H9 (cell line): ENCODE data around the gene SMPD2. TPM values are rescaled to one million over a fixed set of nuclear protein-coding genes. Genes with fewer than 3 reads are reported as not detected.

Source experiments
- DNase-seq: peaks from one replicate; pipeline ENCODE4 v3.0.0-alpha.2; 2017
- H2AFZ ChIP-seq: one replicate; pipeline ENCODE4 v1.6.1; 2013; ENCODE audit warnings: mild to moderate bottlenecking, low read length, control low read depth, moderate library complexity
- H2AK5ac ChIP-seq: 2 replicates; pipeline ENCODE4 v1.6.1; 2013; ENCODE audit warnings: low read length, control low read depth, mixed read lengths; ENCODE audit not compliant: insufficient read length
- H2BK120ac ChIP-seq: one replicate; pipeline ENCODE4 v1.6.1; 2013; ENCODE audit warnings: low read depth, mild to moderate bottlenecking, low read length, control low read depth, inconsistent platforms; ENCODE audit not compliant: poor library complexity, severe bottlenecking
- H2BK12ac ChIP-seq: 2 replicates; pipeline ENCODE4 v1.6.1; 2013; ENCODE audit warnings: low read length, control low read depth, mixed read lengths, low read depth; ENCODE audit not compliant: insufficient read length
- H2BK15ac ChIP-seq: 2 replicates; pipeline ENCODE4 v1.6.1; 2013; ENCODE audit warnings: low read depth, low read length, control low read depth
- H2BK20ac ChIP-seq: one replicate; pipeline ENCODE4 v1.6.1; 2013; ENCODE audit warnings: low read depth, mild to moderate bottlenecking, low read length, control low read depth, inconsistent platforms; ENCODE audit not compliant: poor library complexity, severe bottlenecking
- H2BK5ac ChIP-seq: 2 replicates; pipeline ENCODE4 v1.6.1; 2013; ENCODE audit warnings: low read length, control low read depth, mixed read lengths; ENCODE audit not compliant: insufficient read length
- H3K14ac ChIP-seq: 2 replicates; pipeline ENCODE4 v1.6.1; 2013; ENCODE audit warnings: low read length, control low read depth; ENCODE audit not compliant: insufficient read depth
- H3K18ac ChIP-seq: 2 replicates; pipeline ENCODE4 v1.6.1; 2013; ENCODE audit warnings: low read depth, mild to moderate bottlenecking, mixed read lengths, low read length, control low read depth; ENCODE audit not compliant: insufficient read length
- H3K23ac ChIP-seq: 2 replicates; pipeline ENCODE4 v1.6.1; 2013; ENCODE audit warnings: low read length, control low read depth, mixed read lengths, low read depth; ENCODE audit not compliant: insufficient read length
- H3K23me2 ChIP-seq: 2 replicates; pipeline ENCODE4 v1.6.1; 2013; ENCODE audit warnings: low read depth, mild to moderate bottlenecking, mixed read lengths, low read length, control low read depth; ENCODE audit not compliant: insufficient read length, poor library complexity, severe bottlenecking
- H3K27ac ChIP-seq: 2 replicates; pipeline ENCODE4 v1.5.1; 2013; ENCODE audit warnings: low read length, control low read depth, mixed read lengths, low read depth; ENCODE audit not compliant: insufficient read length
- H3K27me3 ChIP-seq: 2 replicates; pipeline ENCODE4 v1.6.1; 2013; ENCODE audit warnings: low read length, control low read depth, inconsistent platforms; ENCODE audit not compliant: insufficient read depth
- H3K4ac ChIP-seq: 2 replicates; pipeline ENCODE4 v1.6.1; 2013; ENCODE audit warnings: low read depth, mild to moderate bottlenecking, control low read depth, inconsistent platforms, low read length, moderate library complexity
- H3K4me1 ChIP-seq: 2 replicates; pipeline ENCODE4 v1.6.1; 2013; ENCODE audit warnings: low read length, control low read depth, inconsistent platforms; ENCODE audit not compliant: insufficient read depth
- H3K4me2 ChIP-seq: 2 replicates; pipeline ENCODE4 v1.6.1; 2013; ENCODE audit warnings: low read length, control low read depth, mixed read lengths; ENCODE audit not compliant: insufficient read length, insufficient read depth
- H3K56ac ChIP-seq: 2 replicates; pipeline ENCODE4 v1.6.1; 2013; ENCODE audit warnings: low read depth, mild to moderate bottlenecking, mixed read lengths, low read length, control low read depth; ENCODE audit not compliant: insufficient read length
- H3K79me1 ChIP-seq: 2 replicates; pipeline ENCODE4 v1.6.1; 2013; ENCODE audit warnings: low read depth, mild to moderate bottlenecking, moderate library complexity, low read length, control low read depth, inconsistent platforms; ENCODE audit not compliant: insufficient read depth, poor library complexity, severe bottlenecking
- H3K79me2 ChIP-seq: 2 replicates; pipeline ENCODE4 v1.6.1; 2013; ENCODE audit warnings: low read length, control low read depth, inconsistent platforms; ENCODE audit not compliant: insufficient read depth
- H3K9ac ChIP-seq: 2 replicates; pipeline ENCODE4 v1.6.1; 2013; ENCODE audit warnings: low read length, control low read depth, mixed read lengths; ENCODE audit not compliant: insufficient read length; ENCODE audit errors: extremely low read depth
- H3K9me3 ChIP-seq: one replicate; pipeline ENCODE4 v1.6.1; 2013; ENCODE audit warnings: low read depth, low read length, inconsistent platforms; ENCODE audit not compliant: control insufficient read depth
- H3T11ph ChIP-seq: one replicate; pipeline ENCODE4 v1.6.1; 2013; ENCODE audit warnings: mild to moderate bottlenecking, low read length, control low read depth, inconsistent platforms
- H4K20me1 ChIP-seq: one replicate; pipeline ENCODE4 v1.6.1; 2013; ENCODE audit not compliant: control insufficient read depth, insufficient read length, insufficient read depth
- H4K5ac ChIP-seq: 2 replicates; pipeline ENCODE4 v1.6.1; 2013; ENCODE audit warnings: low read depth, mild to moderate bottlenecking, mixed read lengths, low read length, control low read depth; ENCODE audit not compliant: insufficient read length
- H4K8ac ChIP-seq: replicated peaks from 2 replicates; pipeline ENCODE4 v1.6.1; 2013; ENCODE audit warnings: low read length, control low read depth, mixed read lengths, low read depth; ENCODE audit not compliant: insufficient read length
- H4K91ac ChIP-seq: 2 replicates; pipeline ENCODE4 v1.6.1; 2013; ENCODE audit warnings: low read depth, mild to moderate bottlenecking, moderate library complexity, mixed read lengths, low read length, control low read depth; ENCODE audit not compliant: insufficient read length
- H3K27ac Mint-ChIP-seq, 3 experiments: 2 replicates in 2 of 3; 3 replicates in 1 of 3; pipeline ENCODE4 v1.8.0; 2020 to 2021; ENCODE audit warnings: mixed read lengths in 3 of 3, mild to moderate bottlenecking in 1 of 3, moderate library complexity in 1 of 3
- H3K27me3 Mint-ChIP-seq: 2 replicates; pipeline ENCODE4 v1.8.0; 2021; ENCODE audit warnings: low read depth, mild to moderate bottlenecking, moderate library complexity, mixed read lengths
- H3K36me3 Mint-ChIP-seq, 3 experiments: 2 replicates in 2 of 3; 3 replicates in 1 of 3; pipeline ENCODE4 v1.8.0; 2020 to 2021; ENCODE audit warnings: low read depth in 3 of 3, mixed read lengths in 3 of 3; ENCODE audit not compliant: insufficient read depth in 1 of 3
- H3K4me1 Mint-ChIP-seq, 2 experiments: 2 replicates each; pipeline ENCODE4 v1.8.0; 2020; ENCODE audit warnings: mixed read lengths in 2 of 2
- H3K4me3 Mint-ChIP-seq, 2 experiments: 2 replicates in 1 of 2; 3 replicates in 1 of 2; pipeline ENCODE4 v1.8.0; 2020 to 2021; ENCODE audit warnings: mild to moderate bottlenecking in 2 of 2, mixed read lengths in 2 of 2, moderate library complexity in 1 of 2
- H3K9me3 Mint-ChIP-seq, 2 experiments: 2 replicates in 1 of 2; 3 replicates in 1 of 2; pipeline ENCODE4 v1.8.0; 2020; ENCODE audit warnings: mild to moderate bottlenecking in 2 of 2, mixed read lengths in 2 of 2, moderate library complexity in 1 of 2
- WGBS: extraction: QIAGEN DNeasy Blood & Tissue Kit; methylation state at CpG from one replicate; pipeline ENCODE4 v1.1.7; 2013; ENCODE audit warnings: missing lambda C conversion rate, low lambda C conversion rate, mixed read lengths; ENCODE audit not compliant: insufficient read length; ENCODE audit errors: extremely low coverage; 5-methylcytosine and 5-hydroxymethylcytosine counted together
- total RNA-seq: library from RNA; stranded (reverse); gene quantifications from 2 replicates; pipeline ENCODE4 v1.2.1, GENCODE V29; 2021
- TF ChIP-seq, protein P1 (sequence below): fragments of 200-600 bp; sonication (generic); conservative IDR thresholded peaks from 3 replicates; pipeline ENCODE4 v1.8.0; 2021; ENCODE audit warnings: antibody characterized with exemption, mild to moderate bottlenecking

Gene SMPD2
- total RNA-seq, 1 experiment from 2014 or later, result 13.0 TPM

DNA sequence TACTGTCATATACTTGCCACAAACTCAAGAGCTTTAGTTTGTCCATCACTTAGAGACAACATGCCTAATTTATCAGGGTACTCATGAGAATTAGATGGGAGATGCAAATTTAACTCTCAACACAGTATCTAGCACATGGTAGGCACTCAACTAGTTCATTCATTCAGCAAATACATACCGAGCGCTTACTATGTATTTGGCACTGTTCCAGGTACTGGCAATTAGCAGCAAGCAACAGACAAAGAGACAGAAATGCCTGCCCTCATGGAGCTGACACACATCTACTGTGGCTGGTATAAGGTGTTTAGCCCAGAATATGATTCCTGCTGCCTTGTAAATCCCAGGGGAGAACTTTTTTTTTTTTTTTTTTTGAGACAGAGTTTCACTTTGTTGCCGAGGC, 10.3 kb downstream of the SMPD2 start:
- Mint-ChIP-seq H3K27ac (no peak overlapping the region), H3K27me3 (no peaks in the 10 kb centered on the region), H3K4me3 (no peak overlapping the region), H3K4me1 (peaks cover 8 to 9% of the 10 kb centered on the region in 2 experiments), H3K9me3 (no peaks in the 10 kb centered on the region; a peak in 1 of 5 replicates), H3K36me3 (peaks cover 13 to 61% (median 43%) of the 10 kb centered on the region in 3 experiments)
- no peaks in the 10 kb centered on the region for H3K9me3 ChIP-seq
- H3K4ac ChIP-seq, result no peak overlapping the region
- H3K79me1 ChIP-seq, result no peaks in the 10 kb centered on the region
- no peaks in the 10 kb centered on the region for H3K27me3 ChIP-seq
- TF ChIP-seq, protein P1, sequence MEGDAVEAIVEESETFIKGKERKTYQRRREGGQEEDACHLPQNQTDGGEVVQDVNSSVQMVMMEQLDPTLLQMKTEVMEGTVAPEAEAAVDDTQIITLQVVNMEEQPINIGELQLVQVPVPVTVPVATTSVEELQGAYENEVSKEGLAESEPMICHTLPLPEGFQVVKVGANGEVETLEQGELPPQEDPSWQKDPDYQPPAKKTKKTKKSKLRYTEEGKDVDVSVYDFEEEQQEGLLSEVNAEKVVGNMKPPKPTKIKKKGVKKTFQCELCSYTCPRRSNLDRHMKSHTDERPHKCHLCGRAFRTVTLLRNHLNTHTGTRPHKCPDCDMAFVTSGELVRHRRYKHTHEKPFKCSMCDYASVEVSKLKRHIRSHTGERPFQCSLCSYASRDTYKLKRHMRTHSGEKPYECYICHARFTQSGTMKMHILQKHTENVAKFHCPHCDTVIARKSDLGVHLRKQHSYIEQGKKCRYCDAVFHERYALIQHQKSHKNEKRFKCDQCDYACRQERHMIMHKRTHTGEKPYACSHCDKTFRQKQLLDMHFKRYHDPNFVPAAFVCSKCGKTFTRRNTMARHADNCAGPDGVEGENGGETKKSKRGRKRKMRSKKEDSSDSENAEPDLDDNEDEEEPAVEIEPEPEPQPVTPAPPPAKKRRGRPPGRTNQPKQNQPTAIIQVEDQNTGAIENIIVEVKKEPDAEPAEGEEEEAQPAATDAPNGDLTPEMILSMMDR, result no peak
- no peak overlapping the region for H3K18ac ChIP-seq
- no peak overlapping the region for H3K27ac ChIP-seq
- H3K23ac ChIP-seq, result no peak overlapping the region
- no peak overlapping the region for H3K4me2 ChIP-seq
- no peak for DNase-seq
- no peak overlapping the region for H2BK12ac ChIP-seq
- H2AK5ac ChIP-seq, result no peak overlapping the region
- H3K14ac ChIP-seq, result no peak overlapping the region
- H3K79me2 ChIP-seq, result no peaks in the 10 kb centered on the region
- no peak overlapping the region for H3K56ac ChIP-seq
- no peak overlapping the region for H4K8ac ChIP-seq
- H3K9ac ChIP-seq, result no peak overlapping the region
- H2BK20ac ChIP-seq, result no peak overlapping the region
- H2AFZ ChIP-seq, result no peak overlapping the region
- no peak overlapping the region for H3T11ph ChIP-seq
- H3K23me2 ChIP-seq, result peaks cover 10% of the 10 kb centered on the region
- no CpG with 5 or more reads among the region's 3 CpGs for WGBS
- no peak overlapping the region for H4K91ac ChIP-seq
- no peak overlapping the region for H2BK120ac ChIP-seq
- no peak overlapping the region for H4K5ac ChIP-seq
- H4K20me1 ChIP-seq, result no peaks in the 10 kb centered on the region
- no peak overlapping the region for H2BK15ac ChIP-seq
- no peak overlapping the region for H2BK5ac ChIP-seq
- no peaks in the 10 kb centered on the region for H3K4me1 ChIP-seq
